Measurements from ENCODE around the gene PLCB1. TPM values are rescaled to one million over a fixed set of nuclear protein-coding genes. Genes with fewer than 3 reads are reported as not detected.
A peak's percentile ranks its signal among the peaks of the same experiment; 100 is the strongest.
"Not testable (repeated sequence)": the region's sequence is repeated elsewhere in the genome, so short reads cannot be mapped to it uniquely, and the experiment has no call there.

The PLCB1 gene
- total RNA-seq, 4 donors from 2014 or later, result 7.2 to 28.1 (median 9.6) TPM

GRCh38 chr20:8155229-8155628 is 23.2 kb downstream of the PLCB1 start:
- Histone ChIP-seq H3K9me3 (no peaks in the 10 kb centered on the region), H3K4me1 (peaks cover 0 to 9% (median 1%) of the 10 kb centered on the region in 4 donors), H3K36me3 (no peaks in the 10 kb centered on the region), H3K27me3 (no peaks in the 10 kb centered on the region), H3K4me3 (no peak overlapping the region), H3K27ac (no peak overlapping the region)
- DNase-seq, result no peak
- TF ChIP-seq POLR2A (IDR thresholded peaks at IDR 0.05), result no peak
- TF ChIP-seq, protein P1, sequence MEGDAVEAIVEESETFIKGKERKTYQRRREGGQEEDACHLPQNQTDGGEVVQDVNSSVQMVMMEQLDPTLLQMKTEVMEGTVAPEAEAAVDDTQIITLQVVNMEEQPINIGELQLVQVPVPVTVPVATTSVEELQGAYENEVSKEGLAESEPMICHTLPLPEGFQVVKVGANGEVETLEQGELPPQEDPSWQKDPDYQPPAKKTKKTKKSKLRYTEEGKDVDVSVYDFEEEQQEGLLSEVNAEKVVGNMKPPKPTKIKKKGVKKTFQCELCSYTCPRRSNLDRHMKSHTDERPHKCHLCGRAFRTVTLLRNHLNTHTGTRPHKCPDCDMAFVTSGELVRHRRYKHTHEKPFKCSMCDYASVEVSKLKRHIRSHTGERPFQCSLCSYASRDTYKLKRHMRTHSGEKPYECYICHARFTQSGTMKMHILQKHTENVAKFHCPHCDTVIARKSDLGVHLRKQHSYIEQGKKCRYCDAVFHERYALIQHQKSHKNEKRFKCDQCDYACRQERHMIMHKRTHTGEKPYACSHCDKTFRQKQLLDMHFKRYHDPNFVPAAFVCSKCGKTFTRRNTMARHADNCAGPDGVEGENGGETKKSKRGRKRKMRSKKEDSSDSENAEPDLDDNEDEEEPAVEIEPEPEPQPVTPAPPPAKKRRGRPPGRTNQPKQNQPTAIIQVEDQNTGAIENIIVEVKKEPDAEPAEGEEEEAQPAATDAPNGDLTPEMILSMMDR (IDR thresholded peaks at IDR 0.05), result no peak

GRCh38 chr20:8155812-8156211 is 23.7 kb downstream of the PLCB1 start:
- no peak for DNase-seq
- H3K36me3 ChIP-seq, result no peaks in the 10 kb centered on the region
- peaks cover 0 to 9% (median 1%) of the 10 kb centered on the region in 4 donors for H3K4me1 ChIP-seq
- peak overlapping the region in 2 of 4 donors; percentile 35 to 40 for H3K27ac ChIP-seq
- H3K27me3 ChIP-seq, result no peaks in the 10 kb centered on the region
- no peaks in the 10 kb centered on the region for H3K9me3 ChIP-seq
- H3K4me3 ChIP-seq, result no peak overlapping the region
- no peak for TF ChIP-seq POLR2A (IDR thresholded peaks at IDR 0.05)
- TF ChIP-seq, protein P1 (IDR thresholded peaks at IDR 0.05), result no peak

DNA sequence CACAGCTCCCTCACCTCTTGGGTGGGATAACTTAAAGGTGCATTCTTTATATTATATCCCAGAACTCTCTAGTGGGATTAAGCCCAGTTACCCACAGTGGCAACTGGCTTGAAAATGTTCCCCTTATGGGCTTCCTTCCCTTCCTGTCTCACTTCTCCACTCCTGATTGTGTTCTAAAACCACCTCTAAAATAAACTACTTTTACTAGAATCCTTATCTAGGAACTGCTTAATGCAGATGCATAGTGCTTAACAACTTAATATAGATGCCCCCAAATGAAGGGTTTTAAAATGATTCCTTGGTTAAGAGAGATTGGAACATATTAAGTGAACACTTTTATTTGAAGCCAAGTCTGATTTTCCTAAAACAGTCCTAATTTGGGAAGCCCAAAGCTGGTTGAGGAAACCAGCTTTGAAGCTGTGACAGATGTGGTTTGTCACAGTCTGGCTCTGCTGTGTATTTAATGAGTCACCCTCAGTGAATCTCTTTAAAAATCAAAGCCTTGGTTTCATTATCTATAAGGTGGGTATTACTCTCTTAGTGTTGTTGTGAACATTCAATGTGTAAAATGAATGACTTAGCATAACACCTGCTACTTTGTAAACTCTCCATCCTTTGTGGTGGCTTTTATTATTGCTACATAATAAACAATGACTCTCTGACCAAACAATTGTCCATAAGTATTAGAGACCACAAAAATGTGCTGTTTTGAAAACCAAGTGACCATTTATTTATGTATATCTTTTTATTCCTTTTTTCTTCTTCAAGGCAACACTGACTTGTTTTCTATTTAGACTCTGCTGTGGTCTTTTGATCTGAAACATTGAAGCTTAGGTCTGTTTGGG is 24.4 kb downstream of the PLCB1 start:
- Histone ChIP-seq H3K4me1 (peaks cover 0 to 9% (median 0%) of the 10 kb centered on the region in 4 donors), H3K9me3 (no peaks in the 10 kb centered on the region), H3K36me3 (no peaks in the 10 kb centered on the region), H3K27me3 (no peaks in the 10 kb centered on the region), H3K4me3 (no peak overlapping the region), H3K27ac (peak overlapping the region in 2 of 4 donors; percentile 35 to 40)
- no peak for DNase-seq
- TF ChIP-seq, protein P1 (IDR thresholded peaks at IDR 0.05), result no peak
- TF ChIP-seq POLR2A (IDR thresholded peaks at IDR 0.05), result no peak

DNA sequence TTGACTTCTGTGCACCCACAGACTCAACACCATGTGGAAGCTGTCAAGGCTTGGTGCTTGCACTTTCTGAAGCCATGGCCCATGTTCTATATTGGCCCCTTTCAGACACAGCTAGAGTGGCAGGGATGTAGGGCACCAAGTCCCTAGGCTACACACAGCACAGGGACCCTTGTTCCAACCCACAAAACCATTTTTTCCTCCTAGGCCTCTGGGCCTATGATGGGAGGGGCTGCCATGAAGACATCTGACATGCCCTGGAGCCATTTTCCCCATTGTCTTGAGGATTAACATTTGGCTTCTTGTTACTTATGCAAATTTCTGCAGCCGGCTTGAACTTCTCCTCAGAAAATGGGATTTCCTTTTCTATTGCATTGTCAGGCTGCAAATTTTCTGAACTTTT is 27.2 kb downstream of the PLCB1 start:
- not testable (repeated sequence) for DNase-seq, H3K9me3 ChIP-seq

GRCh38 chr20:8161264-8162071 is 29.4 kb downstream of the PLCB1 start:
- H3K27me3 ChIP-seq, result no peaks in the 10 kb centered on the region
- no peaks in the 10 kb centered on the region for H3K36me3 ChIP-seq
- H3K4me1 ChIP-seq, result no peaks in the 10 kb centered on the region
- DNase-seq, result no peak
- no peaks in the 10 kb centered on the region for H3K9me3 ChIP-seq
- TF ChIP-seq POLR2A (IDR thresholded peaks at IDR 0.05), result no peak
- TF ChIP-seq, protein P1 (IDR thresholded peaks at IDR 0.05), result no peak
- no peak overlapping the region for H3K27ac ChIP-seq
- no peak overlapping the region for H3K4me3 ChIP-seq

More for the DNA sequence above, 27.2 kb downstream of the PLCB1 start:
- not testable (repeated sequence) for H3K4me3 ChIP-seq, H3K4me1 ChIP-seq, H3K27ac ChIP-seq, H3K36me3 ChIP-seq, H3K27me3 ChIP-seq

DNA sequence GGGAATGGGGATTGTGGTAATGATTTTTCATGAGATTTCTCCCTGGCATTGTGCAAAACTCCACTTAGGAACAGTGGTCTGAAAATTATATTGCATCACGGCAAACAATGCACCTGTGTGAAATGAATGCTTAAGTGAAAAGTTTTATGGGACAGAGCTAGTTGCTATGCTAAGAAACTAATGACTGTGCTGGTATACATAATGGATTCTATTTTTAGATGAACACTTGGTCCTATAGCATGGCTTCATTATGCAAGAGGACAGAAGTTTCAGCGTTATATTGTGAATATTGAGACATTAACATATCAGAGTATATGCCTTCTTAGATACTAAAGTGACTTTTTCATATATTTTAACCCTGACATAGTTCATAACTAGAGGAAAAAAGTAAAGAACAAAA is 30.5 kb downstream of the PLCB1 start:
- H3K36me3 ChIP-seq, result no peaks in the 10 kb centered on the region
- no peak overlapping the region for H3K4me3 ChIP-seq
- no peak for DNase-seq
- H3K27ac ChIP-seq, result no peak overlapping the region
- H3K27me3 ChIP-seq, result no peaks in the 10 kb centered on the region
- TF ChIP-seq POLR2A (IDR thresholded peaks at IDR 0.05), result no peak
- TF ChIP-seq, protein P1 (IDR thresholded peaks at IDR 0.05), result no peak
- H3K4me1 ChIP-seq, result no peaks in the 10 kb centered on the region
- no peaks in the 10 kb centered on the region for H3K9me3 ChIP-seq

Data from Peyer's patch (tissue), 4 donors.